Ascending aorta (tissue), 2 donors: ENCODE results near the gene CCND2. TPM values are rescaled to one million over a fixed set of nuclear protein-coding genes. Genes with fewer than 3 reads are reported as not detected.

ENCODE experiments used
- DNase-seq, 2 donors: peaks; one replicate each; pipeline ENCODE4 v3.0.0-alpha.2; 2019; ENCODE audit warnings: low spot score in 2 of 2
- H3K27ac ChIP-seq, 2 donors: fragments of 200-600 bp; sonication (generic); one replicate each; pipeline ENCODE4 v1.5.1; 2016 to 2017; ENCODE audit warnings: mild to moderate bottlenecking in 1 of 2
- H3K27me3 ChIP-seq: fragments of 200-600 bp; sonication (generic); one replicate; pipeline ENCODE4 v1.5.1; 2017
- H3K36me3 ChIP-seq, 2 donors: fragments of 200-600 bp; sonication (generic); one replicate each; pipeline ENCODE4 v1.5.1; 2016
- H3K4me1 ChIP-seq, 2 donors: fragments of 200-600 bp; sonication (generic); one replicate each; pipeline ENCODE4 v1.5.1; 2016 to 2017; ENCODE audit warnings: mild to moderate bottlenecking in 1 of 2
- H3K4me3 ChIP-seq, 2 donors: fragments of 200-600 bp; sonication (generic); one replicate each; pipeline ENCODE4 v1.5.1; 2016 to 2017; ENCODE audit warnings: mild to moderate bottlenecking in 1 of 2
- H3K9me3 ChIP-seq, 2 donors: fragments of 200-600 bp; sonication (generic); one replicate each; pipeline ENCODE4 v1.5.1; 2016
- intact Hi-C: fragments of 100-400 bp; cut with DNase I; formaldehyde crosslinking; loops from one replicate; pipeline ENCODE4 v1.15.1; 2023
- total RNA-seq: library from RNA; depleted of rRNA; stranded (reverse); fragments of >200 nt; gene quantifications from one replicate; pipeline ENCODE4 v1.1.0, GENCODE V29; 2016
- TF ChIP-seq, protein P1 (sequence below), 3 experiments: fragments of 200-600 bp in 2 of 3; fragments of 450-650 bp in 1 of 3; sonication (generic) in 2 of 3; IDR thresholded peaks; one replicate each; pipeline ENCODE4 v1.5.1; 2016 to 2019; ENCODE audit warnings: antibody characterized with exemption in 3 of 3, mild to moderate bottlenecking in 1 of 3, moderate library complexity in 1 of 3

Gene CCND2
- total RNA-seq, 1 donor from 2014 or later = 150 TPM

DNA sequence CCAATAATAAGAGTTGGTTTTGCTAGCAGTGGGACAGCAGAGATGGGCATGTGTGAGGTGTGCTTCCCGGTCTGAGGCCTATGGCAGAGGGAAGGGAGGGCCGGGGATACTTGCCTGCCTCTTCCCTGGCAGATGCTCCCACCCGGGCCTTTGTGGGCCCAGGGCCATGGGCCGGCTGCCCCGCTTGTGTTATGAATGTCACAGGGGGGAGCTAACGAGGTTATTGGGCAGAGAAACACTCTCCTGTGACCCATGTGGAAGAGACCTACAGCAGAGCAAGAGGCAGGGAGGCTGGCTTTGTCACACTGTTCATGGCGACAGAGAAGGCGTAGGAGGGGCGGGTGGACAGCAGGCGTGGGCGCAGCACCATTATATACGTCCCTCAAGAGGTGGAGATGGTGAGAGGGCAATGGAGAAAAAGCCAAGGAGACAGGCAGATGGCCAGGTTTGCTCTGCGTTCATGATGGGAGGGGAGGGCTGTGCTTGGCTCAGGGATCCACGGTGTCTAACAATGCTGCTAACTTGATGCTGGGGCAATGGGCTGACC, 13.3 kb downstream of the CCND2 start:
- Histone ChIP-seq H3K36me3 (peaks cover 69 to 100% of the 10 kb centered on the region in 2 donors), H3K4me3 (no peak overlapping the region), H3K27ac (no peak overlapping the region), H3K27me3 (no peaks in the 10 kb centered on the region), H3K9me3 (no peaks in the 10 kb centered on the region), H3K4me1 (peaks cover 3 to 15% of the 10 kb centered on the region in 2 donors)
- TF ChIP-seq, protein P1, sequence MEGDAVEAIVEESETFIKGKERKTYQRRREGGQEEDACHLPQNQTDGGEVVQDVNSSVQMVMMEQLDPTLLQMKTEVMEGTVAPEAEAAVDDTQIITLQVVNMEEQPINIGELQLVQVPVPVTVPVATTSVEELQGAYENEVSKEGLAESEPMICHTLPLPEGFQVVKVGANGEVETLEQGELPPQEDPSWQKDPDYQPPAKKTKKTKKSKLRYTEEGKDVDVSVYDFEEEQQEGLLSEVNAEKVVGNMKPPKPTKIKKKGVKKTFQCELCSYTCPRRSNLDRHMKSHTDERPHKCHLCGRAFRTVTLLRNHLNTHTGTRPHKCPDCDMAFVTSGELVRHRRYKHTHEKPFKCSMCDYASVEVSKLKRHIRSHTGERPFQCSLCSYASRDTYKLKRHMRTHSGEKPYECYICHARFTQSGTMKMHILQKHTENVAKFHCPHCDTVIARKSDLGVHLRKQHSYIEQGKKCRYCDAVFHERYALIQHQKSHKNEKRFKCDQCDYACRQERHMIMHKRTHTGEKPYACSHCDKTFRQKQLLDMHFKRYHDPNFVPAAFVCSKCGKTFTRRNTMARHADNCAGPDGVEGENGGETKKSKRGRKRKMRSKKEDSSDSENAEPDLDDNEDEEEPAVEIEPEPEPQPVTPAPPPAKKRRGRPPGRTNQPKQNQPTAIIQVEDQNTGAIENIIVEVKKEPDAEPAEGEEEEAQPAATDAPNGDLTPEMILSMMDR (IDR thresholded peaks at IDR 0.05) = no peak
- DNase-seq = peak in 1 of 2 donors; percentile 59
- intact Hi-C loops = no loop called here

DNA sequence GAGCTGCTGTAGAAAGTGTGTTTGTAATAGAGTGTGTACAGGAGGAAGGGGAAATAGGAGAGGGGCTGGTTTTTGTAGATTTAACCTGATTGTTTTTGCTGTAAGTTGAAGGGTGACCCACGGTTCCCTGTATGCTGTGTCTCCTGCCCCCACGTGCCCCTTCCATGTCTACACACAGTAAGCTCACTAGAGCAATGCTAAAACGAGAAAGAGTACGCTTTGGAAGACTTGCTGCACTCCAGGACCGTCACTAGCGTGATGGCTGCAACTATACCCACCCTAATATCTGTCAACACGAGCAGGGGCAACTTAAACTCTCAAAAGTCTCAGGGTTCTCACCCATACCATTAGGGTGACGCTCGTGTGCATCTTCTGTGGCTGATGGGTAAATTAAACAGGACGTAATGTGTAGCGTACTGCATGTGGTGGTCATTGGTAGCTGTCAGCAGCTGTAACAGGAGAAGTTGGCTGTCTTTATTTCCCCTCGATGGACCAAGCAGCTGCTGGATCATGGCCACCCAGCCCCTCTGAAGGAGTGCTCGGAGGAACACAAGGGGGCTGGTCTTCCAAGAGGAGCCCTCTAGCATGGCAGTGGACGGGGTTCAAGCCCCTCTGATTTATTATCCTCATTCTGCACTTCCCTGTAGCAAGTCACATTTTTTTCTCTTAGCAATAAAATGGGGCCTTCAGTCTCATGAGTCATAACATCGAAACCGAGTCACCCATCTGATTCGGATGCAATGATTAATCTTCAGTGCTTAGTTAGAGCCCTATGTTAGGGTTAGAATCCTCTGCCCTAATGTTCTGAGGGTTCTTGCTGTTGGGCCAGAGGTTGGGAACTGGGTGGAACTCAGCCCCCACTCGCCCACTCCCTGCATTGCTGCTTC, 14.0 kb downstream of the CCND2 start:
- intact Hi-C loops = no loop called here
- Histone ChIP-seq H3K4me1 (peaks cover 3 to 17% of the 10 kb centered on the region in 2 donors), H3K36me3 (peaks cover 62 to 93% of the 10 kb centered on the region in 2 donors), H3K27me3 (no peaks in the 10 kb centered on the region), H3K27ac (no peak overlapping the region), H3K4me3 (no peak overlapping the region), H3K9me3 (no peaks in the 10 kb centered on the region)
- TF ChIP-seq, protein P1 (IDR thresholded peaks at IDR 0.05) = no peak
- peak in 1 of 2 donors; percentile 58 for DNase-seq

DNA sequence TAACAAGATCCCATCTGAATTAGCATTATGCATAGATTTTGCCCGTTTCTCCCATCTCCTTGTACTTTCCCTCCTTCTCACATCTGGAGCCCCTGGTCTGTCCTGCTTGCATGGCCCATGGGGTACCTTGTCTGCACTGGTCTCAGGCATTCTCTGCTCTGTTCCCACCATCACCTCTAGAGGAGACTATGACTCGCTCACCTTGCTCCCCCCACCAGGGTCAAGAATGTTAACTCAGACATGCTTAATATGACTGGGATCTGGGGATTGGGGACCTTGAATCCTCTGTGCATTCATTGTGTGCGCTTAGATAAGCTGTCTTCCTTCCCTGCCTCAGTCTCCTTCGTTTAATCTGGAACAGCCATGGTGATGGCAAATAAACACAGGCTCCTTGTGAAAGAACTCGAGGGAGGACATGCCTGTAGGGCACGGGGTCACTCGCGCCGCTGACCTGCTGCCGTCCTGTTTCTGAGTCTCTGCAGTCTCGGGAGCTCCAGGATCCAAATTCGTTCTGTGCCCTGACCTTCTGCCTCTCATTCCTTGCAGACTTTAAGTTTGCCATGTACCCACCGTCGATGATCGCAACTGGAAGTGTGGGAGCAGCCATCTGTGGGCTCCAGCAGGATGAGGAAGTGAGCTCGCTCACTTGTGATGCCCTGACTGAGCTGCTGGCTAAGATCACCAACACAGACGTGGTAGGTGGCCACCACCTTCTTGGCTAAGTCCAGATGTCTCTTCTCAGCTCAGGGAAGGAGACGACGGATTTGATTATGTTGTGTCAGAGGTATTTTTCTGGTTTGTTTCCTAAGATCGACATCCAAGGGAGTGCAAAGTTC, 15.0 kb downstream of the CCND2 start:
- Histone ChIP-seq H3K4me3 (no peak overlapping the region), H3K9me3 (no peaks in the 10 kb centered on the region), H3K27me3 (no peaks in the 10 kb centered on the region), H3K4me1 (peaks cover 3 to 18% of the 10 kb centered on the region in 2 donors), H3K27ac (peak overlapping the region in 1 of 2 donors; percentile 23), H3K36me3 (peaks cover 53 to 85% of the 10 kb centered on the region in 2 donors)
- intact Hi-C loops = no loop called here
- TF ChIP-seq, protein P1 (IDR thresholded peaks at IDR 0.05) = no peak
- peak in 1 of 2 donors; percentile 66 for DNase-seq

DNA sequence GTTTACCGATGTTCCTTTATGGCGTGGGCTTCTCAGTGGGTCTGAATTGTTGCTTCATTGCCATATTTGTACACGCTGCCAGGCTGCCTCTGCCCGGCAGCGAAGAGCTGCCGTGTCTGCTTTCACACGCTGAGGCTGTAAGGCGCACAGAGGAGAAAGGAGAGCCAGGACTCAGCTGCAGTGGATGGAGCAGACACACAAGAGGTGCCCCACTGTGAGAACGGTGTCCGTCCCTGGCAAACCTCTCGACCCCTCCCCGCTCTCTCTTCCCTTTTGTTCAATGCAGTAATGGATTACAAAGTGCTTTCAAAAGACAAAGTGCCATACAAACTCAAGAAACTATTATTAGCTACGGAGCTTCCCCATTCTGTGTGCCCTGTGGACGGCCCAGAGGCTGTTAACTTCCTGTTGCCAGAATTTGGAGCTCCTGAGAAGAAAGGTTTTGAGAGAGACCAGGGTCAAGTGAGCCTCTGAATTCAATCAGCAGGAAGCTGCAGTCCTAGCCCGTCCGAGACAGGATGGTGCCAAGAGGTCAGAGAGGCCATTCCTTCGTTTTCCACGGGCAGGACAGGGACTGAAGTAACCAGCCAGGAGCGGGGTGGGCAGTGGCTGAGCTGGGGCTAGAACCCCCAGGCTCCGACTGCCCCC, 15.8 kb downstream of the CCND2 start:
- intact Hi-C loops = no loop called here
- Histone ChIP-seq H3K27me3 (no peaks in the 10 kb centered on the region), H3K36me3 (peaks cover 45 to 85% of the 10 kb centered on the region in 2 donors), H3K4me3 (no peak overlapping the region), H3K4me1 (peaks cover 3 to 21% of the 10 kb centered on the region in 2 donors), H3K27ac (peak overlapping the region in 1 of 2 donors; percentile 23), H3K9me3 (no peaks in the 10 kb centered on the region)
- TF ChIP-seq, protein P1 (IDR thresholded peaks at IDR 0.05) = no peak
- DNase-seq = peak in 1 of 2 donors; percentile 61
